IMR-90 (cell line): ENCODE data around the gene ZBTB25. TPM values are rescaled to one million over a fixed set of nuclear protein-coding genes. Genes with fewer than 3 reads are reported as not detected.

Source experiments
- ATAC-seq: fragments of 200-7000 bp; cut with Tn5 transposase; 2 replicates; pipeline ENCODE4 v1.9.1; 2020; ENCODE audit warnings: low read depth, mild to moderate bottlenecking, moderate library complexity
- BruUV-seq: library from RNA; stranded (reverse); fragments of 400-500 nt; replicated peaks from 2 replicates; lab custom pipeline; 2021; lab: Mats Ljungman, UMichigan
- CTCF ChIA-PET: fragments of 300-600 bp; formaldehyde crosslinking; extraction: SDS; loops from one replicate; lab custom pipeline; 2021; ENCODE audit warnings: antibody characterized with exemption; lab: Yijun Ruan, JAX
- POLR2A ChIA-PET: fragments of 300-600 bp; sonication (Branson Sonifier 250); formaldehyde crosslinking; loops from one replicate; lab custom pipeline; 2022; ENCODE audit warnings: antibody characterized with exemption; ENCODE audit not compliant: unreplicated experiment; lab: Charles Lee
- DNase-seq: peaks from one replicate; pipeline ENCODE4 v3.0.0; 2013
- H2AFZ ChIP-seq: replicated peaks from 2 replicates; pipeline ENCODE3; 2013; ENCODE audit warnings: low read length, mild to moderate bottlenecking; ENCODE audit not compliant: poor library complexity
- H2AK5ac ChIP-seq: 2 replicates; pipeline ENCODE4 v1.6.1; 2013; ENCODE audit warnings: low read depth, low read length, inconsistent platforms
- H2AK9ac ChIP-seq: replicated peaks from 2 replicates; pipeline ENCODE3; 2013; ENCODE audit warnings: mild to moderate bottlenecking, low read depth, low read length, moderate library complexity; ENCODE audit not compliant: poor library complexity
- H2BK120ac ChIP-seq: 2 replicates; pipeline ENCODE4 v1.6.1; 2013; ENCODE audit warnings: low read depth, low read length, inconsistent platforms
- H2BK15ac ChIP-seq: 3 replicates; pipeline ENCODE4 v1.6.1; 2013; ENCODE audit warnings: low read depth, low read length, inconsistent platforms
- H2BK20ac ChIP-seq: 2 replicates; pipeline ENCODE4 v1.6.1; 2013; ENCODE audit warnings: low read depth, mild to moderate bottlenecking, inconsistent platforms, low read length, moderate library complexity
- H2BK5ac ChIP-seq: 2 replicates; pipeline ENCODE4 v1.6.1; 2013; ENCODE audit warnings: mild to moderate bottlenecking, low read depth, low read length, inconsistent platforms; ENCODE audit not compliant: poor library complexity, severe bottlenecking
- H3K14ac ChIP-seq: replicated peaks from 2 replicates; pipeline ENCODE4 v1.6.1; 2013; ENCODE audit warnings: low read depth, low read length, inconsistent platforms
- H3K18ac ChIP-seq: 2 replicates; pipeline ENCODE4 v1.6.1; 2013; ENCODE audit warnings: low read depth, low read length, control low read depth
- H3K23ac ChIP-seq: 2 replicates; pipeline ENCODE4 v1.6.1; 2013; ENCODE audit warnings: low read depth, low read length, inconsistent platforms
- H3K27ac ChIP-seq: 2 replicates; pipeline ENCODE4 v1.5.1; 2013; ENCODE audit warnings: mild to moderate bottlenecking, control low read depth, low read length; ENCODE audit not compliant: insufficient read depth
- H3K27me3 ChIP-seq: 2 replicates; pipeline ENCODE4 v1.6.1; 2013; ENCODE audit warnings: low read length; ENCODE audit not compliant: control insufficient read depth, insufficient read depth
- H3K36me3 ChIP-seq: 2 replicates; pipeline ENCODE4 v1.6.1; 2013; ENCODE audit warnings: low read length, mixed read lengths; ENCODE audit not compliant: control insufficient read depth, insufficient read depth
- H3K4ac ChIP-seq: 2 replicates; pipeline ENCODE4 v1.6.1; 2013; ENCODE audit warnings: low read depth, low read length, inconsistent platforms
- H3K4me1 ChIP-seq: 2 replicates; pipeline ENCODE4 v1.6.1; 2013; ENCODE audit warnings: low read length, mixed read lengths; ENCODE audit not compliant: control insufficient read depth, insufficient read depth
- H3K4me2 ChIP-seq: 2 replicates; pipeline ENCODE4 v1.6.1; 2013; ENCODE audit warnings: low read depth, mild to moderate bottlenecking, control low read depth, low read length, moderate library complexity
- H3K4me3 ChIP-seq: 2 replicates; pipeline ENCODE4 v1.5.1; 2013; ENCODE audit warnings: low read depth, mild to moderate bottlenecking, control low read depth, low read length, moderate library complexity; ENCODE audit not compliant: insufficient read depth
- H3K56ac ChIP-seq: 2 replicates; pipeline ENCODE4 v1.6.1; 2013; ENCODE audit warnings: low read length, inconsistent platforms; ENCODE audit not compliant: insufficient read depth; ENCODE audit errors: extremely low read depth
- H3K79me1 ChIP-seq, 2 experiments: 2 replicates each; pipeline ENCODE4 v1.6.1; 2013; ENCODE audit warnings: low read length in 2 of 2, inconsistent platforms in 1 of 2, low read depth in 1 of 2
- H3K9ac ChIP-seq: 2 replicates; pipeline ENCODE4 v1.6.1; 2013; ENCODE audit warnings: low read depth, low read length, control low read depth
- H3K9me1 ChIP-seq: 2 replicates; pipeline ENCODE4 v1.6.1; 2013; ENCODE audit warnings: low read length, inconsistent platforms; ENCODE audit not compliant: insufficient read depth
- H3K9me3 ChIP-seq: 2 replicates; pipeline ENCODE4 v1.6.1; 2013; ENCODE audit warnings: low read length; ENCODE audit not compliant: control insufficient read depth, insufficient read depth
- H4K20me1 ChIP-seq: 2 replicates; pipeline ENCODE4 v1.6.1; 2013; ENCODE audit warnings: low read length, inconsistent platforms; ENCODE audit not compliant: insufficient read depth
- H4K5ac ChIP-seq: 2 replicates; pipeline ENCODE4 v1.6.1; 2013; ENCODE audit warnings: mild to moderate bottlenecking, low read depth, low read length, control low read depth
- H4K8ac ChIP-seq, 2 experiments: 2 replicates each; pipeline ENCODE4 v1.6.1; 2013; ENCODE audit warnings: low read depth in 2 of 2, low read length in 2 of 2, control low read depth in 1 of 2, inconsistent platforms in 1 of 2
- H4K91ac ChIP-seq: 2 replicates; pipeline ENCODE4 v1.6.1; 2013; ENCODE audit warnings: low read depth, low read length, inconsistent platforms; ENCODE audit not compliant: insufficient read depth
- CEBPB ChIP-seq: IDR thresholded peaks from 2 replicates; pipeline ENCODE4 v1.6.1; 2012; ENCODE audit warnings: low read depth, low read length, improper control_type of control experiment
- FOS ChIP-seq: fragments of 150-350 bp; IDR thresholded peaks from 2 replicates; pipeline ENCODE4 v1.6.1; 2016; ENCODE audit warnings: low read depth, low read length
- MAFK ChIP-seq: IDR thresholded peaks from 2 replicates; pipeline ENCODE4 v1.6.1; 2012; ENCODE audit warnings: low read depth, low read length, improper control_type of control experiment
- MAZ ChIP-seq: IDR thresholded peaks from 2 replicates; pipeline ENCODE4 v1.6.1; 2012; ENCODE audit warnings: low read depth, mild to moderate bottlenecking, low read length, improper control_type of control experiment, moderate library complexity, borderline replicate concordance
- MXI1 ChIP-seq: IDR thresholded peaks from 2 replicates; pipeline ENCODE4 v1.6.1; 2012; ENCODE audit warnings: low read depth, mild to moderate bottlenecking, low read length, moderate library complexity, borderline replicate concordance
- POLR2A ChIP-seq: IDR thresholded peaks from 2 replicates; pipeline ENCODE4 v1.6.1; 2012; ENCODE audit warnings: mild to moderate bottlenecking, low read depth, low read length
- RAD21 ChIP-seq: IDR thresholded peaks from 2 replicates; pipeline ENCODE4 v1.6.1; 2012; ENCODE audit warnings: low read length, improper control_type of control experiment
- RCOR1 ChIP-seq: IDR thresholded peaks from 2 replicates; pipeline ENCODE4 v1.6.1; 2012; ENCODE audit warnings: mild to moderate bottlenecking, low read length, improper control_type of control experiment; ENCODE audit not compliant: insufficient replicate concordance
- SMC3 ChIP-seq: fragments of 150-350 bp; IDR thresholded peaks from 2 replicates; pipeline ENCODE4 v1.6.1; 2016; ENCODE audit warnings: low read depth, mild to moderate bottlenecking, antibody characterized with exemption, low read length, moderate library complexity
- WGBS, 2 experiments: methylation state at CpG; one replicate each; pipeline versions ENCODE4 v1.1.5 to v1.1.7; 2013; ENCODE audit warnings: missing lambda C conversion rate in 2 of 2; ENCODE audit not compliant: insufficient read length in 1 of 2; ENCODE audit errors: extremely low coverage in 2 of 2; 5-methylcytosine and 5-hydroxymethylcytosine counted together
- dilution Hi-C: fragments of 300-500 bp; cut with HindIII; formaldehyde crosslinking; loops from one replicate; pipeline ENCODE4 v1.14.3; 2018; ENCODE audit warnings: low sequenced_read_pairs; ENCODE audit not compliant: unreplicated experiment
- in situ Hi-C: fragments of 300-500 bp; cut with MboI; formaldehyde crosslinking; loops from 3 replicates; pipeline ENCODE4 v1.14.3; 2019; ENCODE audit warnings: low sequenced_read_pairs, inconsistent platforms, mixed read lengths
- intact Hi-C: fragments of 100-400 bp; cut with micrococcal nuclease; formaldehyde crosslinking; loops from 2 replicates; pipeline ENCODE4 v1.10.0; 2022
- polyA plus RNA-seq, 3 experiments: library from polyadenylated mRNA; depleted of rRNA; stranded (reverse); fragments of >200 nt; gene quantifications; 2 replicates each; pipeline ENCODE4 v1.2.3, GENCODE V29; 2012; ENCODE audit warnings: low replicate concordance in 1 of 3
- total RNA-seq: library from RNA; depleted of rRNA; stranded (reverse); fragments of >200 nt; gene quantifications from 2 replicates; pipeline ENCODE4 v1.2.3, GENCODE V29; 2012
- TF ChIP-seq, protein P1 (sequence below): conservative IDR thresholded peaks from 2 replicates; pipeline ENCODE4 v1.5.1; 2012; ENCODE audit warnings: mild to moderate bottlenecking, low read depth, low read length, improper control_type of control experiment
- TF ChIP-seq, protein P2 (sequence below): fragments of 150-350 bp; IDR thresholded peaks from 2 replicates; pipeline ENCODE4 v1.6.1; 2016; ENCODE audit warnings: low read depth, mild to moderate bottlenecking, low read length, moderate library complexity, borderline replicate concordance

Gene ZBTB25
- total and polyA plus RNA-seq, 2 of the 4 experiments (the other 2 are of a cell fraction) = 4.4 to 6.6 TPM

GRCh38 chr14:64491637-64492036 is 12.0 kb downstream of the ZBTB25 start:
- ATAC-seq = no peak
- BruUV-seq = no TSS peak
- CTCF ChIA-PET = interaction anchor here (0.9 to 1.3 kb wide), 2 partner anchors 11 to 122 kb away, joined by 3 to 4 read pairs; no protein-coding TSS in a partner anchor

More at GRCh38 chr14:64491637-64492036, 12.0 kb downstream of the ZBTB25 start:
- Histone ChIP-seq H3K4me3 (no peak overlapping the region), H3K79me1 (peaks cover 2 to 14% of the 10 kb centered on the region in 2 experiments; a peak in 3 of 4 replicates), H3K36me3 (peaks cover 12% of the 10 kb centered on the region), H2BK20ac (no peak overlapping the region), H2BK5ac (no peak overlapping the region), H3K56ac (no peak overlapping the region), H3K4me2 (no peak overlapping the region), H3K27me3 (no peaks in the 10 kb centered on the region), H3K23ac (no peak overlapping the region), H2BK15ac (no peak overlapping the region), H3K27ac (no peak overlapping the region), H4K91ac (no peak overlapping the region), H2BK120ac (no peak overlapping the region), H4K20me1 (no peaks in the 10 kb centered on the region), H3K9me1 (no peaks in the 10 kb centered on the region; the same call in 1 of the 2 replicates), H3K4ac (no peak overlapping the region), H3K4me1 (no peaks in the 10 kb centered on the region), H3K9me3 (no peaks in the 10 kb centered on the region), H2AK9ac (no peak overlapping the region), H3K14ac (no peak overlapping the region), H3K9ac (no peak overlapping the region), H2AK5ac (no peak overlapping the region), H4K5ac (no peak overlapping the region), H4K8ac (no peak overlapping the region), H2AFZ (no peak overlapping the region), H3K18ac (no peak overlapping the region)
- no peak for DNase-seq
- intact Hi-C loops = no loop called here
- TF ChIP-seq MAZ (no peak), RAD21 (no peak), SMC3 (no peak), MXI1 (no peak), CEBPB (no peak), POLR2A (no peak), FOS (no peak), MAFK (no peak), RCOR1 (no peak)
- TF ChIP-seq, protein P1, sequence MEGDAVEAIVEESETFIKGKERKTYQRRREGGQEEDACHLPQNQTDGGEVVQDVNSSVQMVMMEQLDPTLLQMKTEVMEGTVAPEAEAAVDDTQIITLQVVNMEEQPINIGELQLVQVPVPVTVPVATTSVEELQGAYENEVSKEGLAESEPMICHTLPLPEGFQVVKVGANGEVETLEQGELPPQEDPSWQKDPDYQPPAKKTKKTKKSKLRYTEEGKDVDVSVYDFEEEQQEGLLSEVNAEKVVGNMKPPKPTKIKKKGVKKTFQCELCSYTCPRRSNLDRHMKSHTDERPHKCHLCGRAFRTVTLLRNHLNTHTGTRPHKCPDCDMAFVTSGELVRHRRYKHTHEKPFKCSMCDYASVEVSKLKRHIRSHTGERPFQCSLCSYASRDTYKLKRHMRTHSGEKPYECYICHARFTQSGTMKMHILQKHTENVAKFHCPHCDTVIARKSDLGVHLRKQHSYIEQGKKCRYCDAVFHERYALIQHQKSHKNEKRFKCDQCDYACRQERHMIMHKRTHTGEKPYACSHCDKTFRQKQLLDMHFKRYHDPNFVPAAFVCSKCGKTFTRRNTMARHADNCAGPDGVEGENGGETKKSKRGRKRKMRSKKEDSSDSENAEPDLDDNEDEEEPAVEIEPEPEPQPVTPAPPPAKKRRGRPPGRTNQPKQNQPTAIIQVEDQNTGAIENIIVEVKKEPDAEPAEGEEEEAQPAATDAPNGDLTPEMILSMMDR = no peak
- TF ChIP-seq, protein P2, sequence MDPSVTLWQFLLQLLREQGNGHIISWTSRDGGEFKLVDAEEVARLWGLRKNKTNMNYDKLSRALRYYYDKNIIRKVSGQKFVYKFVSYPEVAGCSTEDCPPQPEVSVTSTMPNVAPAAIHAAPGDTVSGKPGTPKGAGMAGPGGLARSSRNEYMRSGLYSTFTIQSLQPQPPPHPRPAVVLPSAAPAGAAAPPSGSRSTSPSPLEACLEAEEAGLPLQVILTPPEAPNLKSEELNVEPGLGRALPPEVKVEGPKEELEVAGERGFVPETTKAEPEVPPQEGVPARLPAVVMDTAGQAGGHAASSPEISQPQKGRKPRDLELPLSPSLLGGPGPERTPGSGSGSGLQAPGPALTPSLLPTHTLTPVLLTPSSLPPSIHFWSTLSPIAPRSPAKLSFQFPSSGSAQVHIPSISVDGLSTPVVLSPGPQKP = no peak
- in situ Hi-C loops = loop anchor here (25.0 kb wide), 1 partner anchor 479 kb away; no protein-coding TSS in a partner anchor
- dilution Hi-C loops = no loop called here
- POLR2A ChIA-PET = no interaction called here
- no CpG with 5 or more reads among the region's 2 CpGs for WGBS, 2 experiments
